HG03354 (cell line): ENCODE data around the gene SPACA4.

ENCODE experiments used
- ATAC-seq: cut with Tn5 transposase; IDR thresholded peaks from one replicate; pipeline ENCODE4 v1.9.1; 2021; ENCODE audit warnings: mild to moderate bottlenecking; ENCODE audit not compliant: unreplicated experiment, poor library complexity, severe bottlenecking

SPACA4 gene

DNA sequence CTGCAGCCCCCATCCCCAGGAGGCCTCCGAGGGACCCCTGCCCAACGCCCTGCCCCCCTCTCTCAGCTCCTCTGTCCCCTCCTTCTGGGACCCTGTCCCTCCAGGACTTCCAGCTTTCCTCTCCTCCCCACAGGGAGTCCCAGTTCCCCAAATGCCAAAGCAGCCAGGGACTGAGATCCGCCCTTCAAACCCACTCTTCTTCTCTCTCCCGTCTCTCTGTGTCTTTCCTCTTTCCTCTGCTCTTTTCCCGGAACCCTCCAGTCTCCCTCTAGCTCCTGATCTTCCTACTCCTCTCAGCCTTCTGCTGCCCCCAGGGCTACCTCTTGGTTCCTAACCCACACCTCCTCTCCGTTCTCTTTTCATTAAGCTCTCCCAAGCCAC lies 39.1 kb downstream of the SPACA4 start:
- ATAC-seq = no peak

DNA sequence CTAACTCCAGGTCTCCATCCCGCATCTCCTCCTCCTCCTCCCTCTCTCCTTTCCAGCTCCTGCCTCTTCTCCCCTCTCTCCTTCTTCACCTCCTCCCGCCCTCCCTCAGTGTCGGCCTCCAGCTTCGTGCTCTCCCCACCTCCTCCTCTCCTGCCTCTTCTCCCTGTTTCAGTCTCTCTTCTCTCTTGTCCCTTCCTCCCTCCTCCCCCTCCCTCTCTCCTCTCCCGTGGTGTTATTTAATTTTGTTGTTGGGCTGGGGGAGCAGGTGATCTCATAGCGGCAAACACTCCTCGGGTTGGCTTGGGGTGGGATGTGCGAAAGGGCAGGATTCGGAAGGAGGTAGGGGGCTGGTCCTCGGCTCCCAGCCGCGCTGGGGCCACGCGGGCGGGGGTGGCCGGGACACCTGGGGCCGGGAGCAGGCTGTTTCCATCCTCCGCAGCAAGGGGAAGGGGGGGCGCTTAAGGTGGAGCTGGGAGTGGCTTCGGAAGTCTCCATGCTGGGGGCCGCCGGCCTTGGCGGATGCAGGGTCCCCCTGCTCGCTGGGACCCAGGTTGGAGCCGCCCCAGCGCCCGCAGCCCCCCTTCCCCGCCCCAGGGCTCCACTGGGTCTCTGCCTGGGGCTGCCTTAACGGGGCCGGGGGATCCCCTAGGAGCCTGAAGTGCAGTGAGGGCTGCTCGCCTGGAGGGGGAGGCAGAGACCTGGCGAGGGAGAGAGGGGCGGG lies 39.6 kb downstream of the SPACA4 start, which contains the start of gene CA11:
Gene CA11 (minus strand): TSS at position 187 of the 721 bp plus-strand sequence. CDS start 555 bp downstream, outside the sequence.
- ATAC-seq = peak; percentile 72

DNA sequence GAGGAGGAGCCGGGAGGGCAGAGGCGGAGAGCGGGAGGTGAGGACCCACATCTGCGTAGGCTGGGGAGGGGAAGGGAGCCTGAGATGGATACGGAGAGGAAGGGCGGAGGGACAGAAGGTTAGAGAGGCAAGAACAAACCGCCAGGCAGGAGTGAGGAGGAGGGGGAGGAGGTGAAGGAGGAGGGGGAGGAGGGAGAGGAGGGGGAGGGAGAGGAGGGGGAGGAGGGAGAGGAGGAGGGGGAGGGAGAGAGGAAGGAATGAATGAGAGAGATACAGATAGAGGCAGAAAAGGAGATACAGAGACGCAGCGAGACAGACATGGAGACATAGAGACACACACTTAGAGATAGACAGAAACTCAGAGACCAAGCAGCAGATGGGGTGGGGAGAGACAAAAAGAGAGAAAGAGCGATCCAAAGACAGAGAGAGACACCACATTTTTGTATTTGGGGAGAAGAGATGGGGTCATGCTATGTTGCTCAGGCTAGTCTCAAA lies 40.2 kb downstream of the SPACA4 start:
- ATAC-seq = no peak

DNA sequence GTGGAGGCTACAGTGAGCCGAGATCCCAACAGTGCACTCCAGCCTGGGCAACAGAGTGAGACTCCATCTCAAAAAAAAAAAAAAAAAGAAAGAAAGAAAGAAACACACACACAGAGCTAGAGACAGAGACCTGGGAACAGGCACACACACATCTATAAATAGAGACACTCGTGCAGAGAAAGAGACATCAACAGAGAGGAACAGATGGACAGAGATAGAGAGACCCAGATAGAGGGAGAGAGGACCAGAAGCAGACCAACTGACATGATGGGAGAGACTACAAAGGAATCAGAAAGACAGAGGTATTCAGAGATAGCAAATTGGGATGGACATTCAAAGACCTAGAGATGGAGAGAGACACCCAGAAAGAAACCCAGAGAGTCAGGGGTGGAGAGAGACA lies 41.6 kb downstream of the SPACA4 start:
- ATAC-seq = no peak

DNA sequence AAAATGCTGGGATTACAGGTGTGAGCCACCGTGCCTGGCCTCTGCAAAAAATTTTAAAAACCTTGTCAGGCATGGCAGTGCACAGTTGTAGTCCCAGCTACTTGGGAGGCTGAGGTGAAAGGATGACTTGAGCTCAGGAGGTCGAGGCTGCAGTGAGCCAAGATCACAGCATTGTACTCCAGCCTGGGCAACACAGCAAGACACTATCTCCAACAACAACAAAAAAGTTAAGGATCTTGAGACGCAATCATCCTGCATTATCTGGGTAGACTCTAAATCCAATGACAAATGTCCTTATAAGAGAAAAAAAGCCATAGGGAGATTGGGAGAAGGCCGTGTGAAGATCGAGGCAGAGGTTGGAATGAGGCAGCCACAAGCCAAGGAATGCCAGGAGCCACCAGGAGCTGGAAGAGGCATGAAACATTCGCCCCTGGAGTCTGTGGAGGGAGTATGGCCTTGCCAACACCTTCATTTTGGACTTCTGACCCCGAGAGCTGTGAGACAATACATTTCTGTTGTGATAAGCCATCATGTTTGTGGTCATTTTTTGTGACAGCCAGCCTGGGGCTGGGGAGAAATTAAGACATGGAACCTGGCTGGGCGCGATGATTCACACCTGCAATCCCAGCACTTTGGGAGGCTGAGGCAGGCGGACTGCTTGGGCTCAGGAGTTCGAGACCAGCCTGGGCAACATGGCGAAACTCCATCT lies 44.6 kb downstream of the SPACA4 start:
- ATAC-seq = no peak

DNA sequence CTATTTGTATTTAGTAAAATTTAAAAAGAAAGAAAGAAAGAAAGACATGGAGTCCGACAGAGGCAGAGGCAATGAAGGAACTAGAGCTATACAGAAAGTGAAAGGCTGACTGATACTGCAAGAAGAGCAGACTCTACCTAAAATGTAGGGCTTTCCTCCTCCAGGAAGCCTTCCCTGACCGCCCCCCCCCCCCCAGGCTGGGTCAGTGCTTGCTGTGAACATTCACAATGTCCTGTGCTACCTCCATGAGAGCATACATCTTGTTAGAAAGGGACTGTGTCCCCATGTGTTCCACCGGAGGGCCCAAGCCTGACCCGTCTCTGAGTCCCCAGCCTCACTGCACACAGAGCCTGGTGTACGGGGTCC lies 45.1 kb downstream of the SPACA4 start:
- ATAC-seq = no peak

DNA sequence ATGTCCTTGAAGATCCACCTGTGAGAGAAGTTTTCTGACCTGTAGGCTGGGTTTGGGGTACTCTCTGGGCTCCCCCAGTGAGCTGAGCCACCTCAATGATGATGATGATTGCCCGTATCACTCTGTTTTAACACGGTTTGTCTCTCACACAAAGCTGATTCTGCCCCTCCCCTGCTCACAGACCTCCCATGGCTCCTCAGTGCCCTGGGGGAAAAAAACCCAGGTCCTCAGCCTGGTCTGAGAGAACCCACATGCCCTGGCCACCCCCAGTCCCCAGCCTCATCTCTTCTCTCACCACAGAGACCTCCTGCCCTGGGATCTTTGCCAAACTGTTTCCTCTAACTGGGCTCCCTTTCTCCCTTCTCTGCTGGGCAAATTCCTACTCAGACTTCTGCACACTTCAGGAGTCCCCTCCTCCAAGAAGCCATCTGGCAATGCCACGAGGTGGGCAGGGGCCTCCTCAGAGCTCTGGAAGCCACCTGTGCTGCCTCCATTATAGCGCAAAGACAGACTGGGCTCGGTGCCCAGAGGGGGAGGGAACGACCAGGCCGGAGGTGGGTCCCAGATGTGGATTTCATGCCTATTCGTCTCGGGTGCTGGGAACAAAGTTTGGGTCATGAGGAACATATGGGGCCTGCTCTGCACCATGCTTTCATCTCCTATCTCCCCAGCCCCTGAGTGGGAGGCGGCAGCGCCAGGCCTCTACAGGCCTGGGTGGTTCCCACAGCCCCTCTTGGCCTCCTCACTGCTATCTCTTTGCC lies 47.9 kb downstream of the SPACA4 start:
- ATAC-seq = no peak

DNA sequence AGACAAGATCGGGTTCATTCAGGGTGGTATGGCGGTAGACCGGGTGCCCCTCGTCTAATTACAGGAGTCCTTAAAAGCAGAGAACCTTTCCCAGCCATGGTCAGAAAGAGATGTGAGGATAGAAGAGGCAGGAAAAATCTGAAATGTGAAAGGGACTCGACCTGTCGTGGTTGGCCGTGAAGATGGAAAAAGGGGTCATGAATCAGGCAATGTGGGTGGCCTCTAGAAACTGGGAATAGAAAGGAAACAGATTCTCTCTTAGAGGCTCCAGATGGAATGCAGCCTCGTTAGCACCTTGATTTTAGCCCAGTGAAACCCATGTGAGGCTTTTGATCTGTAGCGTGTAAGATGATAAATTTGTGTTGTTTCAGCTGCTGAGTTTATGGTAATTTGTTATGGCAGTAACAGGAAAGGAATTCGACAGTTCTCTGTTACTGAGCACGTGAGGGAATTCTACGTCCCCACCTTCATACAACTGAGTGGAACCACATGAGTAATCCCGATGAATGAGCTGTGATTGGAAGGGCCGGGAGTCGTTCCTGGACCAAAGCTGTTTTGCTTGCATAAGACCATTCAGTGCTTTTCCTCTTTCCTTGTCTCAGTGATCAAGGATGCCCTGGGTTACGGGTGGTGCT lies 50.4 kb downstream of the SPACA4 start:
- ATAC-seq = no peak
